HG02970 (cell line): ENCODE results near the gene PPP2R2C.

Experiments
- ATAC-seq: cut with Tn5 transposase; IDR thresholded peaks from one replicate; pipeline ENCODE4 v1.9.1; 2021; ENCODE audit warnings: mild to moderate bottlenecking, moderate library complexity, moderate number of reproducible peaks; ENCODE audit not compliant: unreplicated experiment, low FRiP score

Gene PPP2R2C

GRCh38 chr4:6320663-6321062, 151.8 kb downstream of the PPP2R2C start:
- ATAC-seq = no peak

GRCh38 chr4:6319530-6320150, 152.8 kb downstream of the PPP2R2C start:
- no peak for ATAC-seq

- no peak for ATAC-seq
Measured at GRCh38 chr4:6318206-6318605, 154.2 kb downstream of the PPP2R2C start.

- ATAC-seq = no peak
Measured at GRCh38 chr4:6316461-6317003, 155.9 kb downstream of the PPP2R2C start.

GRCh38 chr4:6313216-6313615, 159.2 kb downstream of the PPP2R2C start:
- ATAC-seq = no peak

- ATAC-seq = no peak
Measured at GRCh38 chr4:6309777-6310176, 162.6 kb downstream of the PPP2R2C start.

GRCh38 chr4:6308899-6309643, 163.3 kb downstream of the PPP2R2C start:
- no peak for ATAC-seq

GRCh38 chr4:6307891-6308290, 164.5 kb downstream of the PPP2R2C start:
- ATAC-seq = no peak

- no peak for ATAC-seq
Measured at GRCh38 chr4:6307230-6307629, 165.2 kb downstream of the PPP2R2C start.

- ATAC-seq = no peak
Measured at GRCh38 chr4:6306299-6306698, 166.1 kb downstream of the PPP2R2C start.

- no peak for ATAC-seq
Measured at GRCh38 chr4:6303943-6304342, 168.5 kb downstream of the PPP2R2C start.

GRCh38 chr4:6302869-6303268, 169.5 kb downstream of the PPP2R2C start:
- no peak for ATAC-seq

GRCh38 chr4:6301732-6302442, 170.5 kb downstream of the PPP2R2C start:
- ATAC-seq = no peak

- ATAC-seq = no peak
Measured at GRCh38 chr4:6301051-6301731, 171.2 kb downstream of the PPP2R2C start.

GRCh38 chr4:6300359-6300758, 172.1 kb downstream of the PPP2R2C start:
- ATAC-seq = no peak

GRCh38 chr4:6299875-6300274, 172.5 kb downstream of the PPP2R2C start:
- ATAC-seq = no peak

- ATAC-seq = no peak
Measured at GRCh38 chr4:6298852-6299251, 173.6 kb downstream of the PPP2R2C start.

GRCh38 chr4:6298035-6298434, 174.4 kb downstream of the PPP2R2C start:
- no peak for ATAC-seq

- no peak for ATAC-seq
Measured at GRCh38 chr4:6297266-6297815, 175.1 kb downstream of the PPP2R2C start.

- no peak for ATAC-seq
Measured at GRCh38 chr4:6296026-6296425, 176.4 kb downstream of the PPP2R2C start.
